Fibroblast of lung (primary cell): Measurements from ENCODE around the gene AKR1E2. TPM values are rescaled to one million over a fixed set of nuclear protein-coding genes. Genes with fewer than 3 reads are reported as not detected.

Experiments
- DNase-seq, 2 donors: peaks; one replicate each; pipeline versions ENCODE4 v3.0.0 to v3.0.0-alpha.2; 2010; ENCODE audit warnings: low read depth in 2 of 2
- H2AFZ ChIP-seq: 2 replicates; pipeline ENCODE4 v1.5.1; 2012; ENCODE audit warnings: low read length, control low read depth, inconsistent platforms
- H3K27ac ChIP-seq: 2 replicates; pipeline ENCODE4 v1.5.1; 2011; ENCODE audit warnings: low read length, control low read depth; ENCODE audit not compliant: insufficient read depth
- H3K27me3 ChIP-seq: 2 replicates; pipeline ENCODE4 v1.5.1; 2011; ENCODE audit warnings: mild to moderate bottlenecking, low read length; ENCODE audit not compliant: control insufficient read depth, insufficient read depth
- H3K36me3 ChIP-seq: 2 replicates; pipeline ENCODE4 v1.5.1; 2011; ENCODE audit warnings: low read length; ENCODE audit not compliant: control insufficient read depth, insufficient read depth
- H3K4me1 ChIP-seq: 2 replicates; pipeline ENCODE4 v1.5.1; 2011; ENCODE audit warnings: low read length; ENCODE audit not compliant: control insufficient read depth, insufficient read depth; ENCODE audit errors: extremely low read depth
- H3K4me2 ChIP-seq: 2 replicates; pipeline ENCODE4 v1.5.1; 2011; ENCODE audit warnings: low read length, control low read depth; ENCODE audit not compliant: insufficient read depth; ENCODE audit errors: extremely low read depth
- H3K4me3 ChIP-seq, 4 experiments: fragments of 200-600 bp in 1 of 4; sonication (generic) in 1 of 4; replicated peaks in 1 of 4; 2 replicates each; pipeline ENCODE4 v1.5.1; 2011 to 2016; ENCODE audit warnings: low read length in 4 of 4, low read depth in 3 of 4, mild to moderate bottlenecking in 3 of 4, control low read depth in 2 of 4, inconsistent platforms in 1 of 4, mixed read lengths in 1 of 4; ENCODE audit not compliant: insufficient read depth in 1 of 4; ENCODE audit errors: control extremely low read depth in 1 of 4
- H3K79me2 ChIP-seq: 2 replicates; pipeline ENCODE4 v1.5.1; 2012; ENCODE audit warnings: mild to moderate bottlenecking, low read length, inconsistent platforms; ENCODE audit not compliant: control insufficient read depth, insufficient read depth
- H3K9ac ChIP-seq: 2 replicates; pipeline ENCODE4 v1.5.1; 2011; ENCODE audit warnings: mild to moderate bottlenecking, low read length, control low read depth; ENCODE audit not compliant: insufficient read depth
- H3K9me3 ChIP-seq: 2 replicates; pipeline ENCODE4 v1.5.1; 2012; ENCODE audit warnings: low read depth, low read length; ENCODE audit not compliant: control insufficient read depth, insufficient read depth
- H4K20me1 ChIP-seq: 2 replicates; pipeline ENCODE4 v1.5.1; 2011; ENCODE audit warnings: low read length; ENCODE audit not compliant: control insufficient read depth, insufficient read depth; ENCODE audit errors: extremely low read depth
- EZH2 ChIP-seq: IDR thresholded peaks from 2 replicates; pipeline ENCODE4 v1.5.1; 2012; ENCODE audit warnings: low read length, control low read depth, mild to moderate bottlenecking; ENCODE audit errors: missing control alignments
- polyA plus RNA-seq, 2 donors: library from polyadenylated mRNA; depleted of rRNA in 1 of 2; stranded (reverse) in 1 of 2; unstranded in 1 of 2; fragments of >200 nt; gene quantifications; 2 replicates each; pipeline ENCODE4 v1.2.1, GENCODE V29; 2011 to 2012; ENCODE audit warnings: missing spikeins in 1 of 2
- total RNA-seq: library from RNA; depleted of rRNA; stranded (reverse); fragments of >200 nt; gene quantifications from 2 replicates; pipeline ENCODE4 v1.2.1, GENCODE V29; 2014
- TF ChIP-seq, protein P1 (sequence below), 2 donors: IDR thresholded peaks in 1 of 2; conservative IDR thresholded peaks in 1 of 2; 1 replicate in 1 of 2; 2 replicates in 1 of 2; pipeline ENCODE4 v1.5.1; 2011 to 2012; ENCODE audit warnings: low read length in 2 of 2, control low read depth in 1 of 2, inconsistent platforms in 1 of 2, low read depth in 1 of 2, mild to moderate bottlenecking in 1 of 2

The AKR1E2 gene
- total and polyA plus RNA-seq, 2 donors (not counting 1 experiment from before 2014, with no cell fraction given), result 2.2 to 11.7 TPM

DNA sequence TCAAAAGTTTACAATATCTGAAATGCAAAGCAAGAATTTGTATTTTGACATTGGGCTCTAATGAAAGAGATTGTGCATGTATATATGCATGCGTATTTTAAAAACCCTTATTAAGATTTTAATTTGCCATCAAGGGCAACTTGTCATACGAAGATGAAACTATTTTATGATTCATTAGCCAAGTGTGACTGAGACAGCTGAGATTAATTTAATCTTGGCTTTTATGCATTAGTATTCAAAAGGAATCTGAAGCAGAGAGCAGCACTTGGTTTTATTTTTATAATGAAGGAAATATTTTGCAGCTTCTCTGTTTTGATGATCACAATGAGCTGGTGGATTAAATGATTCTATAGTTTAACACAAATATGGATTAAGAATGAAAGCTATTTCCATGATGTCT, 45.9 kb upstream of the AKR1E2 start:
- H3K4me3 ChIP-seq, result no peak overlapping the region
- no peaks in the 10 kb centered on the region for H3K36me3 ChIP-seq
- H3K9ac ChIP-seq, result no peak overlapping the region
- H3K27me3 ChIP-seq, result no peaks in the 10 kb centered on the region
- no peak for TF ChIP-seq EZH2
- TF ChIP-seq, protein P1, sequence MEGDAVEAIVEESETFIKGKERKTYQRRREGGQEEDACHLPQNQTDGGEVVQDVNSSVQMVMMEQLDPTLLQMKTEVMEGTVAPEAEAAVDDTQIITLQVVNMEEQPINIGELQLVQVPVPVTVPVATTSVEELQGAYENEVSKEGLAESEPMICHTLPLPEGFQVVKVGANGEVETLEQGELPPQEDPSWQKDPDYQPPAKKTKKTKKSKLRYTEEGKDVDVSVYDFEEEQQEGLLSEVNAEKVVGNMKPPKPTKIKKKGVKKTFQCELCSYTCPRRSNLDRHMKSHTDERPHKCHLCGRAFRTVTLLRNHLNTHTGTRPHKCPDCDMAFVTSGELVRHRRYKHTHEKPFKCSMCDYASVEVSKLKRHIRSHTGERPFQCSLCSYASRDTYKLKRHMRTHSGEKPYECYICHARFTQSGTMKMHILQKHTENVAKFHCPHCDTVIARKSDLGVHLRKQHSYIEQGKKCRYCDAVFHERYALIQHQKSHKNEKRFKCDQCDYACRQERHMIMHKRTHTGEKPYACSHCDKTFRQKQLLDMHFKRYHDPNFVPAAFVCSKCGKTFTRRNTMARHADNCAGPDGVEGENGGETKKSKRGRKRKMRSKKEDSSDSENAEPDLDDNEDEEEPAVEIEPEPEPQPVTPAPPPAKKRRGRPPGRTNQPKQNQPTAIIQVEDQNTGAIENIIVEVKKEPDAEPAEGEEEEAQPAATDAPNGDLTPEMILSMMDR (conservative IDR thresholded peaks at IDR 0.05 in 1 of 2, IDR thresholded peaks at IDR 0.05 in 1 of 2; ENCODE audit: low read depth in 1 of 2, low read length in 2 of 2), result no peak
- DNase-seq, result no peak
- H3K4me2 ChIP-seq, result peak overlapping the region; percentile 1
- H3K79me2 ChIP-seq, result no peaks in the 10 kb centered on the region
- H4K20me1 ChIP-seq, result no peaks in the 10 kb centered on the region
- peaks cover 2% of the 10 kb centered on the region for H3K4me1 ChIP-seq
- no peak overlapping the region for H3K27ac ChIP-seq
- H2AFZ ChIP-seq, result no peak overlapping the region
- no peaks in the 10 kb centered on the region for H3K9me3 ChIP-seq

DNA sequence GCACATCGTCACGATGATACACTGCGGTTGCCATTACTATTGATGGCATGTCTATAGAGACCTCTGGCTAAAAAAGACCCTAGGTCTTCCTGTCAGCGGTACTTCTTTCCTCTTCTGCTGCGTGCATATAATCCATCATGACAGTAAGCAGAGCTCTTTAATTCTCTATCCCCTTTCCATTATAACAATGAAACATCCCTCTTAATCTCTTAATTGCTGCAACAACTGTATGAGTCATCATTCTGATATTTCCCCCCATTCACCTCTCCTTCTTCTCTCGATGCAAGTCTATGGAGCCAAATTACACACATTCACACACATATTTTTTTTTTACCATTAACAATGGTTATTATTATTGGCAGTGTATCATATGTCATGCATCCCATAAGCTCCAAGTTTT, 45.2 kb upstream of the AKR1E2 start:
- no peaks in the 10 kb centered on the region for H4K20me1 ChIP-seq
- DNase-seq, result peak; percentile 48 to 77
- H3K27me3 ChIP-seq, result no peaks in the 10 kb centered on the region
- no peak overlapping the region for H3K4me3 ChIP-seq
- no peaks in the 10 kb centered on the region for H3K79me2 ChIP-seq
- H3K9ac ChIP-seq, result no peak overlapping the region
- H3K27ac ChIP-seq, result no peak overlapping the region
- H3K36me3 ChIP-seq, result no peaks in the 10 kb centered on the region
- no peak overlapping the region for H3K4me2 ChIP-seq
- H2AFZ ChIP-seq, result no peak overlapping the region
- TF ChIP-seq, protein P1 (conservative IDR thresholded peaks at IDR 0.05 in 1 of 2, IDR thresholded peaks at IDR 0.05 in 1 of 2; ENCODE audit: low read depth in 1 of 2, low read length in 2 of 2), result no peak
- no peak for TF ChIP-seq EZH2
- no peaks in the 10 kb centered on the region for H3K9me3 ChIP-seq
- peaks cover 2% of the 10 kb centered on the region for H3K4me1 ChIP-seq

DNA sequence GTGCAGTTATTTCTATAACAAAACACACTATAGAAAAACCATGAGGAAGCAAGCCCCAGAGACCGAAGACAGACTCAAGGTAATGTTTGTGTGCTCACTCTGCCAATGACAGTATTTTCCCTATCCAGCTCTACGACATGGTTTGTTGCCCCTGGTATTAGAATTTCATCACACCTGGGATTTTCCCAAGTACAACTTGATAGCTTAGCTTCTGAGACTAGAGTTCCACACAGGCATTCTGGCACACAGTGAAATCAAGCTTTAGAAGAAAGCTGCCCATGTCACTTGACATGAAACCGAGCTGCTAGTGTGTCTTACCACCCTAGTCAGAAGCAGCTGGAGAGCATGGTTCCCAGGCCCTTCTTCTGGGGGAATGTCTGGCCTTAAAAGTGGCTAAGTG, 44.1 kb upstream of the AKR1E2 start:
- H3K36me3 ChIP-seq, result no peaks in the 10 kb centered on the region
- H3K27ac ChIP-seq, result no peak overlapping the region
- H3K9me3 ChIP-seq, result no peaks in the 10 kb centered on the region
- H3K4me1 ChIP-seq, result peaks cover 2% of the 10 kb centered on the region
- no peak overlapping the region for H3K4me2 ChIP-seq
- H3K79me2 ChIP-seq, result no peaks in the 10 kb centered on the region
- H3K9ac ChIP-seq, result no peak overlapping the region
- TF ChIP-seq EZH2, result no peak
- TF ChIP-seq, protein P1 (conservative IDR thresholded peaks at IDR 0.05 in 1 of 2, IDR thresholded peaks at IDR 0.05 in 1 of 2; ENCODE audit: low read depth in 1 of 2, low read length in 2 of 2), result no peak
- H3K4me3 ChIP-seq, result no peak overlapping the region
- no peak overlapping the region for H2AFZ ChIP-seq
- no peaks in the 10 kb centered on the region for H3K27me3 ChIP-seq
- H4K20me1 ChIP-seq, result no peaks in the 10 kb centered on the region
- no peak for DNase-seq
